ENCODE results near the gene SDS.

DNA sequence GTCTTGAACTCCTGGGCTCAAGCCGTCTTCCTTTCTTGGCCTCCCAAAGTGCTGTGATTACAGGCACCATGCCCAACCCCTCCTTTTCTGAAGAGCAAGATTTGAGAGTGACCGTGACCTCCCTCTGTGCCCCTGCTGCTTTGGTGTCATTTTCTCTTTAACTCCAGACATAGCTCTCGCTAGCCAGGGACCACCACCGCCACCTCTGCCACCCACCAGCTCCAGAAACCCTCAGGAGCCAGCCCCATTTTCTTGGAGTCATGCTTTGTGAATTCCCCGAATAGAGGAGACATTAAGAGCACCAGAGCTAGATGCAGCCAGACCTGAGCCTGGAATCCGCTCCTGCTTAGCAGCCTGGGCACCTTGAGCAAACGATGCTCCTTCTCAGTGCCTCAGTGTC, 36.6 kb upstream of the SDS start:
- TF ChIP-seq, protein P1, sequence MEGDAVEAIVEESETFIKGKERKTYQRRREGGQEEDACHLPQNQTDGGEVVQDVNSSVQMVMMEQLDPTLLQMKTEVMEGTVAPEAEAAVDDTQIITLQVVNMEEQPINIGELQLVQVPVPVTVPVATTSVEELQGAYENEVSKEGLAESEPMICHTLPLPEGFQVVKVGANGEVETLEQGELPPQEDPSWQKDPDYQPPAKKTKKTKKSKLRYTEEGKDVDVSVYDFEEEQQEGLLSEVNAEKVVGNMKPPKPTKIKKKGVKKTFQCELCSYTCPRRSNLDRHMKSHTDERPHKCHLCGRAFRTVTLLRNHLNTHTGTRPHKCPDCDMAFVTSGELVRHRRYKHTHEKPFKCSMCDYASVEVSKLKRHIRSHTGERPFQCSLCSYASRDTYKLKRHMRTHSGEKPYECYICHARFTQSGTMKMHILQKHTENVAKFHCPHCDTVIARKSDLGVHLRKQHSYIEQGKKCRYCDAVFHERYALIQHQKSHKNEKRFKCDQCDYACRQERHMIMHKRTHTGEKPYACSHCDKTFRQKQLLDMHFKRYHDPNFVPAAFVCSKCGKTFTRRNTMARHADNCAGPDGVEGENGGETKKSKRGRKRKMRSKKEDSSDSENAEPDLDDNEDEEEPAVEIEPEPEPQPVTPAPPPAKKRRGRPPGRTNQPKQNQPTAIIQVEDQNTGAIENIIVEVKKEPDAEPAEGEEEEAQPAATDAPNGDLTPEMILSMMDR (IDR thresholded peaks at IDR 0.05; ENCODE audit: poor library complexity) = no peak
- TF ChIP-seq EZH2phosphoT487 (IDR thresholded peaks at IDR 0.05; ENCODE audit: low read depth, severe bottlenecking, unreplicated experiment) (no peak), EZH2 (IDR thresholded peaks at IDR 0.05; ENCODE audit: borderline replicate concordance) (no peak)
